HL-60 (cell line): Measurements from ENCODE around the gene AFF3.

Source experiments
- CTCF ChIP-seq: IDR thresholded peaks from one replicate; pipeline ENCODE4 v1.5.1; 2011; ENCODE audit warnings: low read length, control low read depth, inconsistent platforms; ENCODE audit not compliant: insufficient read depth
- GABPA ChIP-seq: IDR thresholded peaks from 2 replicates; pipeline ENCODE4 v1.6.1; 2012; ENCODE audit warnings: low read depth

GRCh38 chr2:99544608-99545007 lies 597.8 kb downstream of the AFF3 start:
- TF ChIP-seq CTCF (no peak), GABPA (no peak)
